ENCODE results near the gene EEPD1.
"Not testable (repeated sequence)": the region's sequence is repeated elsewhere in the genome, so short reads cannot be mapped to it uniquely, and the experiment has no call there.

Gene EEPD1

GRCh38 chr7:36128448-36129047 is 24.5 kb upstream of the EEPD1 start:
- peak; percentile 87 for FAIRE-seq
- DNase-seq (ENCODE audit: low spot score): peak; percentile 81

GRCh38 chr7:36129048-36129534 is 24.0 kb upstream of the EEPD1 start:
- no peak for FAIRE-seq
- peak; percentile 41 for DNase-seq (ENCODE audit: low spot score)

- FAIRE-seq: no peak
Observed at GRCh38 chr7:36130236-36130945, 22.7 kb upstream of the EEPD1 start.

GRCh38 chr7:36131026-36131425 is 22.0 kb upstream of the EEPD1 start:
- FAIRE-seq (no peak), DNase-seq (ENCODE audit: low spot score) (no peak)

More at GRCh38 chr7:36130236-36130945, 22.7 kb upstream of the EEPD1 start:
- no peak for DNase-seq (ENCODE audit: low spot score)

GRCh38 chr7:36131499-36131898 is 21.6 kb upstream of the EEPD1 start:
- no peak for FAIRE-seq
- no peak for DNase-seq (ENCODE audit: low spot score)

GRCh38 chr7:36132012-36132411 is 21.0 kb upstream of the EEPD1 start:
- FAIRE-seq: no peak
- no peak for DNase-seq (ENCODE audit: low spot score)

GRCh38 chr7:36135700-36136099 is 17.4 kb upstream of the EEPD1 start:
- no peak for FAIRE-seq

GRCh38 chr7:36137258-36137657 is 15.8 kb upstream of the EEPD1 start:
- no peak for DNase-seq (ENCODE audit: low spot score)
- FAIRE-seq: no peak

More at GRCh38 chr7:36135700-36136099, 17.4 kb upstream of the EEPD1 start:
- no peak for DNase-seq (ENCODE audit: low spot score)

- FAIRE-seq (no peak), DNase-seq (ENCODE audit: low spot score) (no peak)
Observed at GRCh38 chr7:36137754-36138153, 15.3 kb upstream of the EEPD1 start.

GRCh38 chr7:36138209-36138608 is 14.8 kb upstream of the EEPD1 start:
- DNase-seq (ENCODE audit: low spot score): no peak
- no peak for FAIRE-seq

- FAIRE-seq (no peak), DNase-seq (ENCODE audit: low spot score) (no peak)
Observed at GRCh38 chr7:36141351-36141750, 11.7 kb upstream of the EEPD1 start.

- DNase-seq (ENCODE audit: low spot score) (no peak), FAIRE-seq (no peak)
Observed at GRCh38 chr7:36141850-36142249, 11.2 kb upstream of the EEPD1 start.

- DNase-seq (ENCODE audit: low spot score): no peak
- FAIRE-seq: no peak
Observed at GRCh38 chr7:36144189-36144588, 8.9 kb upstream of the EEPD1 start.

GRCh38 chr7:36145686-36146085 is 7.4 kb upstream of the EEPD1 start:
- FAIRE-seq (no peak), DNase-seq (ENCODE audit: low spot score) (no peak)

GRCh38 chr7:36147361-36147760 is 5.7 kb upstream of the EEPD1 start:
- FAIRE-seq (no peak), DNase-seq (ENCODE audit: low spot score) (no peak)

GRCh38 chr7:36148422-36149065 is 4.5 kb upstream of the EEPD1 start:
- DNase-seq (ENCODE audit: low spot score) (no peak), FAIRE-seq (no peak)

GRCh38 chr7:36149240-36149639 is 3.8 kb upstream of the EEPD1 start:
- not testable (repeated sequence) for DNase-seq (ENCODE audit: low spot score); FAIRE-seq

- FAIRE-seq (no peak), DNase-seq (ENCODE audit: low spot score) (no peak)
Observed at GRCh38 chr7:36149694-36150452, 3.2 kb upstream of the EEPD1 start.

GRCh38 chr7:36151921-36152755 is 916 bp upstream of the EEPD1 start:
- FAIRE-seq (no peak), DNase-seq (ENCODE audit: low spot score) (no peak)

- no peak for FAIRE-seq
Observed at GRCh38 chr7:36153571-36154097, 580 bp downstream of the EEPD1 start.

More at GRCh38 chr7:36153571-36154097, 580 bp downstream of the EEPD1 start:
- no peak for DNase-seq (ENCODE audit: low spot score)

Measured in RCC 7860 (cell line).